Sigmoid colon (tissue), 7 donors: Measurements from ENCODE around the gene RNF17. TPM values are rescaled to one million over a fixed set of nuclear protein-coding genes. Genes with fewer than 3 reads are reported as not detected.

ENCODE experiments used
- DNase-seq: peaks from one replicate; pipeline ENCODE4 v3.0.0-alpha.2; 2019
- H3K27ac ChIP-seq, 4 donors: fragments of 200-600 bp; sonication (generic); one replicate each; pipeline ENCODE4 v1.5.1; 2016 to 2019; ENCODE audit warnings: mild to moderate bottlenecking in 1 of 4
- H3K27me3 ChIP-seq, 3 donors: fragments of 200-600 bp; sonication (generic); one replicate each; pipeline ENCODE4 v1.5.1; 2019; ENCODE audit warnings: mild to moderate bottlenecking in 1 of 3
- H3K36me3 ChIP-seq, 4 donors: fragments of 200-600 bp; sonication (generic); one replicate each; pipeline ENCODE4 v1.5.1; 2016 to 2019
- H3K4me1 ChIP-seq, 4 donors: fragments of 200-600 bp; sonication (generic); one replicate each; pipeline ENCODE4 v1.5.1; 2017 to 2019
- H3K4me3 ChIP-seq, 4 donors: fragments of 200-600 bp; sonication (generic); one replicate each; pipeline ENCODE4 v1.5.1; 2017 to 2019; ENCODE audit warnings: mild to moderate bottlenecking in 2 of 4, moderate library complexity in 1 of 4
- H3K9me3 ChIP-seq, 4 donors: fragments of 200-600 bp in 3 of 4; sonication (generic) in 3 of 4; one replicate each; pipeline versions ENCODE4 v1.5.1 to v1.6.1; 2013 to 2019
- CTCF ChIP-seq, 4 experiments: fragments of 450-650 bp in 3 of 4; fragments of 200-600 bp in 1 of 4; IDR thresholded peaks; one replicate each; pipeline ENCODE4 v1.5.1; 2016 to 2019; ENCODE audit warnings: antibody characterized with exemption in 4 of 4, mild to moderate bottlenecking in 3 of 4, moderate library complexity in 2 of 4
- EP300 ChIP-seq, 4 donors: sonication (generic); formaldehyde crosslinking; IDR thresholded peaks; one replicate each; pipeline ENCODE4 v1.6.1; 2017; ENCODE audit warnings: antibody characterized with exemption in 4 of 4
- POLR2A ChIP-seq, 2 donors: fragments of 450-650 bp; IDR thresholded peaks; one replicate each; pipeline ENCODE4 v1.6.1; 2016; ENCODE audit warnings: antibody characterized with exemption in 2 of 2, mild to moderate bottlenecking in 2 of 2, moderate library complexity in 2 of 2
- POLR2AphosphoS5 ChIP-seq, 4 donors: sonication (generic); formaldehyde crosslinking; IDR thresholded peaks; one replicate each; pipeline ENCODE4 v1.6.1; 2017; ENCODE audit warnings: antibody characterized with exemption in 4 of 4
- WGBS, 2 donors: extraction: QIAGEN DNeasy Blood & Tissue Kit; methylation state at CpG; one replicate each; pipeline ENCODE4 v1.1.7; 2013; 5-methylcytosine and 5-hydroxymethylcytosine counted together
- intact Hi-C: fragments of 100-400 bp; cut with DNase I; formaldehyde crosslinking; loops from one replicate; pipeline ENCODE4 v1.15.1; 2023
- polyA plus RNA-seq, 3 donors: library from polyadenylated mRNA; stranded (reverse); fragments of 200-250 nt; gene quantifications; one replicate each; pipeline ENCODE4 v1.2.3, GENCODE V29; 2013
- total RNA-seq, 4 donors: library from RNA; depleted of rRNA; stranded (reverse); fragments of >200 nt; gene quantifications; one replicate each; pipeline ENCODE4 v1.1.0, GENCODE V29; 2016
- donor health status: healthy with polysubstance abuse.
- donor health status: Bipolar disorder and iron deficiency.
- donor health status: healthy.

The RNF17 gene
- total and polyA plus RNA-seq, 7 donors, result 0.16 to 1.4 (median 0.55) TPM; not detected in 4

DNA sequence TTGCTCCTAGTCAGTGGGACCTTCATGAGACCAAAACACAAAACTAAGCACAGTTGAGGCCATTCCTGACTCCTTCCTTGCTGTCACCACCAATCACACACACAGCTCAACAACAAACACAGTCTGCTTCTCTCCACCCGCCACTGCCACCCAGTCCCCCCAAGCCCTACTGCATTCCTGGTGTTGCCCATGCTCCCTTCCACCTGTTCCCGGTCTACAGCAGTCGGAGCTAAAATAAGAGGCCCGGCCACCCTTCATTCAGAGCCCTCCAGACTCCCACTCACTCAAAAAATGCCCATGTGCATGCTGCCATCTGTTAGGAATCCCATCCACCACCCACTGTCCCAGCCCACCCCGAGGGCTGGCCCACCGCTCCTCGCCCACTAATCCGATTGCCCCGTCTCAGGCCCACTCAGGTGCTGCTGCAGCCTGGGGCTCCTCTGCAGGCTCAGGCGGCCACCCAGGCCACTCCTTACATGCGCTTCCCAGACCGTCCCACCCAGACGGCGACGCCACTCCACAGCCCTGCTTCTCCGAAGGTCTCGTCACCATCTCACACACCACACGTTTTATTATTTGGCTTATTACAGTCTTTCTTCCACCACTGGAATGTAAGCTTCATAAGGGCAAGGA, 127.6 kb downstream of the RNF17 start:
- Histone ChIP-seq H3K4me1 (no peaks in the 10 kb centered on the region), H3K4me3 (no peak overlapping the region), H3K27ac (no peak overlapping the region), H3K27me3 (no peaks in the 10 kb centered on the region), H3K36me3 (peaks cover 0 to 36% (median 4%) of the 10 kb centered on the region in 4 donors), H3K9me3 (no peaks in the 10 kb centered on the region)
- no peak for DNase-seq
- 96 to 97% methylated on average over 18 of the region's 18 CpGs for WGBS, 2 donors
- intact Hi-C loops, result no loop called here
- no peak for TF ChIP-seq POLR2A (IDR thresholded peaks at IDR 0.05)
- TF ChIP-seq POLR2AphosphoS5 (IDR thresholded peaks at IDR 0.05), result no peak
- TF ChIP-seq EP300 (IDR thresholded peaks at IDR 0.05), result no peak
- no peak for TF ChIP-seq CTCF (IDR thresholded peaks at IDR 0.05)

GRCh38 chr13:24892829-24893228, 128.9 kb downstream of the RNF17 start:
- no peak for DNase-seq
- H3K4me3 ChIP-seq, result no peak overlapping the region
- no peaks in the 10 kb centered on the region for H3K9me3 ChIP-seq
- TF ChIP-seq POLR2AphosphoS5 (IDR thresholded peaks at IDR 0.05) (no peak), EP300 (IDR thresholded peaks at IDR 0.05) (no peak), POLR2A (IDR thresholded peaks at IDR 0.05) (no peak), CTCF (IDR thresholded peaks at IDR 0.05) (no peak)
- 94 to 95% methylated on average over 7 of the region's 7 CpGs for WGBS, 2 donors
- H3K4me1 ChIP-seq, result no peaks in the 10 kb centered on the region
- intact Hi-C loops, result no loop called here
- peaks cover 0 to 39% (median 4%) of the 10 kb centered on the region in 4 donors for H3K36me3 ChIP-seq
- no peaks in the 10 kb centered on the region for H3K27me3 ChIP-seq
- no peak overlapping the region for H3K27ac ChIP-seq

GRCh38 chr13:24893863-24894262, 129.9 kb downstream of the RNF17 start:
- no peaks in the 10 kb centered on the region for H3K27me3 ChIP-seq
- H3K27ac ChIP-seq, result no peak overlapping the region
- TF ChIP-seq POLR2A (IDR thresholded peaks at IDR 0.05) (no peak), EP300 (IDR thresholded peaks at IDR 0.05) (no peak), POLR2AphosphoS5 (IDR thresholded peaks at IDR 0.05) (no peak), CTCF (IDR thresholded peaks at IDR 0.05) (no peak)
- DNase-seq, result no peak
- intact Hi-C loops, result no loop called here
- WGBS, 2 donors, result 95 to 97% methylated on average over 12 of the region's 12 CpGs
- H3K9me3 ChIP-seq, result no peaks in the 10 kb centered on the region
- no peaks in the 10 kb centered on the region for H3K4me1 ChIP-seq
- no peak overlapping the region for H3K4me3 ChIP-seq
- peaks cover 0 to 34% (median 4%) of the 10 kb centered on the region in 4 donors for H3K36me3 ChIP-seq

GRCh38 chr13:24894277-24894971, 130.5 kb downstream of the RNF17 start:
- WGBS, 2 donors, result 96 to 97% methylated on average over 29 of the region's 29 CpGs
- no peaks in the 10 kb centered on the region for H3K9me3 ChIP-seq
- no peak for DNase-seq
- H3K27me3 ChIP-seq, result no peaks in the 10 kb centered on the region
- intact Hi-C loops, result no loop called here
- no peak for TF ChIP-seq POLR2AphosphoS5 (IDR thresholded peaks at IDR 0.05)
- no peak for TF ChIP-seq EP300 (IDR thresholded peaks at IDR 0.05)
- TF ChIP-seq CTCF (IDR thresholded peaks at IDR 0.05), result no peak
- no peak for TF ChIP-seq POLR2A (IDR thresholded peaks at IDR 0.05)
- H3K4me3 ChIP-seq, result no peak overlapping the region
- H3K36me3 ChIP-seq, result peaks cover 0 to 32% (median 4%) of the 10 kb centered on the region in 4 donors
- no peak overlapping the region for H3K27ac ChIP-seq
- H3K4me1 ChIP-seq, result no peaks in the 10 kb centered on the region
